ENCODE data around the gene GNB3. TPM values are rescaled to one million over a fixed set of nuclear protein-coding genes. Genes with fewer than 3 reads are reported as not detected.

Gene GNB3
- total RNA-seq, 1 donor from 2014 or later, result 9.0 TPM

GRCh38 chr12:6830999-6831398 is 9.7 kb upstream of the GNB3 start:
- Mint-ChIP-seq H3K36me3 (ENCODE audit: low read depth, unreplicated experiment) (peaks cover 22% of the 10 kb centered on the region), H3K4me3 (ENCODE audit: unreplicated experiment) (peak overlapping the region; percentile 65), H3K27me3 (ENCODE audit: unreplicated experiment) (peaks cover 18% of the 10 kb centered on the region), H3K27ac (ENCODE audit: unreplicated experiment) (no peak overlapping the region), H3K4me1 (ENCODE audit: unreplicated experiment) (peaks cover 18% of the 10 kb centered on the region), H3K9me3 (ENCODE audit: unreplicated experiment) (no peaks in the 10 kb centered on the region)
- no peak for TF ChIP-seq CTCF (IDR thresholded peaks at IDR 0.05; ENCODE audit: unreplicated experiment)
- DNase-seq (ENCODE audit: low spot score), result no peak

- Mint-ChIP-seq H3K9me3 (ENCODE audit: unreplicated experiment) (no peaks in the 10 kb centered on the region), H3K27ac (ENCODE audit: unreplicated experiment) (no peak overlapping the region), H3K36me3 (ENCODE audit: low read depth, unreplicated experiment) (peaks cover 27% of the 10 kb centered on the region), H3K4me1 (ENCODE audit: unreplicated experiment) (peaks cover 18% of the 10 kb centered on the region), H3K27me3 (ENCODE audit: unreplicated experiment) (peaks cover 20% of the 10 kb centered on the region), H3K4me3 (ENCODE audit: unreplicated experiment) (peak overlapping the region; percentile 29)
- TF ChIP-seq CTCF (IDR thresholded peaks at IDR 0.05; ENCODE audit: unreplicated experiment), result no peak
- no peak for DNase-seq (ENCODE audit: low spot score)
Measured at GRCh38 chr12:6831450-6831995, 9.2 kb upstream of the GNB3 start.

- no peak for TF ChIP-seq CTCF (IDR thresholded peaks at IDR 0.05; ENCODE audit: unreplicated experiment)
- H3K27ac Mint-ChIP-seq (ENCODE audit: unreplicated experiment), result no peak overlapping the region
- H3K27me3 Mint-ChIP-seq (ENCODE audit: unreplicated experiment), result peaks cover 20% of the 10 kb centered on the region
- H3K9me3 Mint-ChIP-seq (ENCODE audit: unreplicated experiment), result no peaks in the 10 kb centered on the region
- no peak for DNase-seq (ENCODE audit: low spot score)
- H3K4me1 Mint-ChIP-seq (ENCODE audit: unreplicated experiment), result peaks cover 17% of the 10 kb centered on the region
- peak overlapping the region; percentile 69 for H3K4me3 Mint-ChIP-seq (ENCODE audit: unreplicated experiment)
- peaks cover 27% of the 10 kb centered on the region for H3K36me3 Mint-ChIP-seq (ENCODE audit: low read depth, unreplicated experiment)
Measured at GRCh38 chr12:6832125-6832524, 8.6 kb upstream of the GNB3 start.

GRCh38 chr12:6833189-6833890 is 7.4 kb upstream of the GNB3 start:
- Mint-ChIP-seq H3K27ac (ENCODE audit: unreplicated experiment) (no peak overlapping the region), H3K9me3 (ENCODE audit: unreplicated experiment) (no peaks in the 10 kb centered on the region), H3K4me1 (ENCODE audit: unreplicated experiment) (peaks cover 9% of the 10 kb centered on the region), H3K27me3 (ENCODE audit: unreplicated experiment) (peaks cover 15% of the 10 kb centered on the region), H3K36me3 (ENCODE audit: low read depth, unreplicated experiment) (peaks cover 29% of the 10 kb centered on the region), H3K4me3 (ENCODE audit: unreplicated experiment) (no peak overlapping the region)
- DNase-seq (ENCODE audit: low spot score), result no peak
- TF ChIP-seq CTCF (IDR thresholded peaks at IDR 0.05; ENCODE audit: unreplicated experiment), result no peak

GRCh38 chr12:6834254-6834653 is 6.5 kb upstream of the GNB3 start:
- peaks cover 32% of the 10 kb centered on the region for H3K36me3 Mint-ChIP-seq (ENCODE audit: low read depth, unreplicated experiment)

More at GRCh38 chr12:6834254-6834653, 6.5 kb upstream of the GNB3 start:
- Mint-ChIP-seq H3K4me3 (ENCODE audit: unreplicated experiment) (peak overlapping the region; percentile 52), H3K4me1 (ENCODE audit: unreplicated experiment) (peaks cover 6% of the 10 kb centered on the region), H3K27ac (ENCODE audit: unreplicated experiment) (no peak overlapping the region), H3K27me3 (ENCODE audit: unreplicated experiment) (peaks cover 14% of the 10 kb centered on the region), H3K9me3 (ENCODE audit: unreplicated experiment) (no peaks in the 10 kb centered on the region)
- DNase-seq (ENCODE audit: low spot score), result no peak
- no peak for TF ChIP-seq CTCF (IDR thresholded peaks at IDR 0.05; ENCODE audit: unreplicated experiment)
